ENCODE measurements around the gene TNNI3K. TPM values are rescaled to one million over a fixed set of nuclear protein-coding genes. Genes with fewer than 3 reads are reported as not detected.
"Not testable (repeated sequence)": the region's sequence is repeated elsewhere in the genome, so short reads cannot be mapped to it uniquely, and the experiment has no call there.

Gene TNNI3K
- total RNA-seq, 1 donor from 2014 or later = not detected

GRCh38 chr1:74246315-74246714 lies 11.1 kb downstream of the TNNI3K start:
- H3K9me3 Mint-ChIP-seq (ENCODE audit: unreplicated experiment) = peaks cover 3% of the 10 kb centered on the region
- DNase-seq (ENCODE audit: extremely low spot score, unreplicated experiment) = no peak
- no peak for TF ChIP-seq CTCF (IDR thresholded peaks at IDR 0.05)
- no peaks in the 10 kb centered on the region for H3K4me1 Mint-ChIP-seq (ENCODE audit: unreplicated experiment)
- H3K36me3 Mint-ChIP-seq (ENCODE audit: unreplicated experiment) = no peaks in the 10 kb centered on the region
- H3K27ac Mint-ChIP-seq (ENCODE audit: unreplicated experiment) = no peak overlapping the region
- H3K27me3 Mint-ChIP-seq (ENCODE audit: unreplicated experiment) = peaks cover 2% of the 10 kb centered on the region
- no peak overlapping the region for H3K4me3 Mint-ChIP-seq (ENCODE audit: unreplicated experiment)

GRCh38 chr1:74247881-74248528 lies 12.8 kb downstream of the TNNI3K start:
- no peak overlapping the region for H3K27ac Mint-ChIP-seq (ENCODE audit: unreplicated experiment)
- no peak for DNase-seq (ENCODE audit: extremely low spot score, unreplicated experiment)
- no peak for TF ChIP-seq CTCF (IDR thresholded peaks at IDR 0.05)
- H3K9me3 Mint-ChIP-seq (ENCODE audit: unreplicated experiment) = peaks cover 3% of the 10 kb centered on the region
- peaks cover 2% of the 10 kb centered on the region for H3K27me3 Mint-ChIP-seq (ENCODE audit: unreplicated experiment)
- no peaks in the 10 kb centered on the region for H3K4me1 Mint-ChIP-seq (ENCODE audit: unreplicated experiment)
- H3K4me3 Mint-ChIP-seq (ENCODE audit: unreplicated experiment) = no peak overlapping the region
- no peaks in the 10 kb centered on the region for H3K36me3 Mint-ChIP-seq (ENCODE audit: unreplicated experiment)

- not testable (repeated sequence) for H3K4me3 Mint-ChIP-seq (ENCODE audit: unreplicated experiment); H3K27me3 Mint-ChIP-seq (ENCODE audit: unreplicated experiment); H3K36me3 Mint-ChIP-seq (ENCODE audit: unreplicated experiment); H3K27ac Mint-ChIP-seq (ENCODE audit: unreplicated experiment); H3K4me1 Mint-ChIP-seq (ENCODE audit: unreplicated experiment); H3K9me3 Mint-ChIP-seq (ENCODE audit: unreplicated experiment); DNase-seq (ENCODE audit: extremely low spot score, unreplicated experiment)
These were observed 18.1 kb downstream of the TNNI3K start for GRCh38 chr1:74253243-74253824.

- H3K36me3 Mint-ChIP-seq (ENCODE audit: unreplicated experiment) = no peaks in the 10 kb centered on the region
- H3K4me3 Mint-ChIP-seq (ENCODE audit: unreplicated experiment) = no peak overlapping the region
These were observed 30.8 kb downstream of the TNNI3K start for GRCh38 chr1:74266001-74266400.

GRCh38 chr1:74271503-74271902 lies 36.3 kb downstream of the TNNI3K start:
- Mint-ChIP-seq H3K36me3 (ENCODE audit: unreplicated experiment) (no peaks in the 10 kb centered on the region), H3K4me3 (ENCODE audit: unreplicated experiment) (no peak overlapping the region), H3K4me1 (ENCODE audit: unreplicated experiment) (no peaks in the 10 kb centered on the region), H3K27ac (ENCODE audit: unreplicated experiment) (no peak overlapping the region), H3K9me3 (ENCODE audit: unreplicated experiment) (no peaks in the 10 kb centered on the region), H3K27me3 (ENCODE audit: unreplicated experiment) (peaks cover 7% of the 10 kb centered on the region)
- no peak for DNase-seq (ENCODE audit: extremely low spot score, unreplicated experiment)
- TF ChIP-seq CTCF (IDR thresholded peaks at IDR 0.05) = no peak

More at GRCh38 chr1:74266001-74266400, 30.8 kb downstream of the TNNI3K start:
- H3K27me3 Mint-ChIP-seq (ENCODE audit: unreplicated experiment) = peaks cover 4% of the 10 kb centered on the region
- no peak for DNase-seq (ENCODE audit: extremely low spot score, unreplicated experiment)
- no peaks in the 10 kb centered on the region for H3K4me1 Mint-ChIP-seq (ENCODE audit: unreplicated experiment)
- TF ChIP-seq CTCF (IDR thresholded peaks at IDR 0.05) = no peak
- no peaks in the 10 kb centered on the region for H3K9me3 Mint-ChIP-seq (ENCODE audit: unreplicated experiment)
- H3K27ac Mint-ChIP-seq (ENCODE audit: unreplicated experiment) = no peak overlapping the region

Measured in osteocyte (in vitro differentiated cells).